Osteocyte (in vitro differentiated cells): ENCODE data around the gene PLD5. TPM values are rescaled to one million over a fixed set of nuclear protein-coding genes. Genes with fewer than 3 reads are reported as not detected.

Experiments
- DNase-seq: peaks from one replicate; pipeline ENCODE4 v3.0.0; 2021; ENCODE audit warnings: mixed read lengths; ENCODE audit not compliant: unreplicated experiment; ENCODE audit errors: extremely low spot score
- H3K27ac Mint-ChIP-seq: one replicate; pipeline ENCODE4 v1.8.0; 2021; ENCODE audit warnings: mild to moderate bottlenecking, mixed read lengths; ENCODE audit not compliant: unreplicated experiment
- H3K27me3 Mint-ChIP-seq: one replicate; pipeline ENCODE4 v1.8.0; 2021; ENCODE audit warnings: mixed read lengths; ENCODE audit not compliant: unreplicated experiment
- H3K36me3 Mint-ChIP-seq: one replicate; pipeline ENCODE4 v1.8.0; 2021; ENCODE audit warnings: mixed read lengths; ENCODE audit not compliant: unreplicated experiment
- H3K4me1 Mint-ChIP-seq: one replicate; pipeline ENCODE4 v1.8.0; 2021; ENCODE audit warnings: mixed read lengths; ENCODE audit not compliant: unreplicated experiment
- H3K4me3 Mint-ChIP-seq: one replicate; pipeline ENCODE4 v1.8.0; 2021; ENCODE audit warnings: mild to moderate bottlenecking, moderate library complexity, mixed read lengths; ENCODE audit not compliant: unreplicated experiment
- H3K9me3 Mint-ChIP-seq: one replicate; pipeline ENCODE4 v1.8.0; 2021; ENCODE audit warnings: mixed read lengths; ENCODE audit not compliant: unreplicated experiment
- total RNA-seq: library from RNA; stranded (reverse); gene quantifications from 2 replicates; pipeline ENCODE4 v1.2.1, GENCODE V29; 2021
- TF ChIP-seq, protein P1 (sequence below): fragments of 200-600 bp; sonication (generic); IDR thresholded peaks from 2 replicates; pipeline ENCODE4 v1.5.0; 2021; ENCODE audit warnings: antibody characterized with exemption, mild to moderate bottlenecking, moderate library complexity

Gene PLD5
- total RNA-seq, 1 donor from 2014 or later = not detected

GRCh38 chr1:242178436-242178835 is 346.1 kb downstream of the PLD5 start:
- H3K4me1 Mint-ChIP-seq = no peaks in the 10 kb centered on the region
- no peak overlapping the region for H3K27ac Mint-ChIP-seq
- no peak overlapping the region for H3K4me3 Mint-ChIP-seq
- TF ChIP-seq, protein P1, sequence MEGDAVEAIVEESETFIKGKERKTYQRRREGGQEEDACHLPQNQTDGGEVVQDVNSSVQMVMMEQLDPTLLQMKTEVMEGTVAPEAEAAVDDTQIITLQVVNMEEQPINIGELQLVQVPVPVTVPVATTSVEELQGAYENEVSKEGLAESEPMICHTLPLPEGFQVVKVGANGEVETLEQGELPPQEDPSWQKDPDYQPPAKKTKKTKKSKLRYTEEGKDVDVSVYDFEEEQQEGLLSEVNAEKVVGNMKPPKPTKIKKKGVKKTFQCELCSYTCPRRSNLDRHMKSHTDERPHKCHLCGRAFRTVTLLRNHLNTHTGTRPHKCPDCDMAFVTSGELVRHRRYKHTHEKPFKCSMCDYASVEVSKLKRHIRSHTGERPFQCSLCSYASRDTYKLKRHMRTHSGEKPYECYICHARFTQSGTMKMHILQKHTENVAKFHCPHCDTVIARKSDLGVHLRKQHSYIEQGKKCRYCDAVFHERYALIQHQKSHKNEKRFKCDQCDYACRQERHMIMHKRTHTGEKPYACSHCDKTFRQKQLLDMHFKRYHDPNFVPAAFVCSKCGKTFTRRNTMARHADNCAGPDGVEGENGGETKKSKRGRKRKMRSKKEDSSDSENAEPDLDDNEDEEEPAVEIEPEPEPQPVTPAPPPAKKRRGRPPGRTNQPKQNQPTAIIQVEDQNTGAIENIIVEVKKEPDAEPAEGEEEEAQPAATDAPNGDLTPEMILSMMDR = no peak
- H3K9me3 Mint-ChIP-seq = peaks cover 13% of the 10 kb centered on the region
- DNase-seq = no peak
- H3K36me3 Mint-ChIP-seq = no peaks in the 10 kb centered on the region
- H3K27me3 Mint-ChIP-seq = no peaks in the 10 kb centered on the region

DNA sequence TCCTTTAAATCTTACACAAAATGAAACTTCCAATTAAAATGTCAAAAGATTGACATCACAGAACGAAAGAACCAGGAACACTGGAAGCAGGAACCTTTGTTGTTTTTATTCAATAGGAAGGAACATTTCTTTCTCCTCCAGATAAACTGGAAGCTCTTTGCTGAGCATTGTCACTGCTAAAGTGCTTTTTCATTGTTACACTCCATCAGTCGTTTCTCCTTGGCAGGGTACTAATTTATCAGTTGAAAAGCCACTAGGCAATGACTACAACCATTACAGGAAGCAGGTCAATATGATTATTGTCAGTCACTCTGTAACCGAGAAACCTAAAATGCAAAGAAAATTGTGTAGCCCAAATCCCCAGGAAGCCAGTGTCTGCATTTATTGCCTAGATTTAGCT is 362.4 kb downstream of the PLD5 start:
- peaks cover 7% of the 10 kb centered on the region for H3K9me3 Mint-ChIP-seq
- H3K4me1 Mint-ChIP-seq = no peaks in the 10 kb centered on the region
- no peaks in the 10 kb centered on the region for H3K27me3 Mint-ChIP-seq
- DNase-seq = no peak
- TF ChIP-seq, protein P1 = no peak
- H3K27ac Mint-ChIP-seq = no peak overlapping the region
- H3K4me3 Mint-ChIP-seq = no peak overlapping the region
- H3K36me3 Mint-ChIP-seq = no peaks in the 10 kb centered on the region

- Mint-ChIP-seq H3K36me3 (no peaks in the 10 kb centered on the region), H3K9me3 (peaks cover 5% of the 10 kb centered on the region), H3K27ac (no peak overlapping the region), H3K4me1 (no peaks in the 10 kb centered on the region), H3K4me3 (no peak overlapping the region), H3K27me3 (no peaks in the 10 kb centered on the region)
- DNase-seq = no peak
- TF ChIP-seq, protein P1 = no peak
Measured at GRCh38 chr1:242147096-242147976, 377.2 kb downstream of the PLD5 start.

DNA sequence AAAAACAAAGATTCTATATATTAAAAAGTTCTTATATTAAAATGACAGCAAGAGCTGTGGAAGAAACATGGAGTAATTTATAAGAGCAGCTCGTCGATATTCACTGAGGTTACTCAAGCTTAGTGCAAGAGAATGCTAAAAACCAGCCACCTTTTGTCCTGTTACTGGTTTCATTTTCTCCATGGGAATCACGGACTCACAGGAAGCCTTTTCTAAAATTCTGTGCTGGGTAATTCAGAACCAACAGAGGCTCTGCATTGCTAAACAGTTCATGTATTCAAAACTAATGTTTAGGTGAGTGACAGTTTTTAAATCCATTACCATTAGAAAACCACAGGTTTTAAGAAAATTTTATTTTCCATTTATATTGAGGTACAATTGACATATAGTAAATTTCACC is 377.8 kb downstream of the PLD5 start:
- Mint-ChIP-seq H3K27ac (no peak overlapping the region), H3K36me3 (no peaks in the 10 kb centered on the region), H3K27me3 (no peaks in the 10 kb centered on the region), H3K4me3 (no peak overlapping the region), H3K9me3 (peaks cover 5% of the 10 kb centered on the region), H3K4me1 (no peaks in the 10 kb centered on the region)
- DNase-seq = no peak
- TF ChIP-seq, protein P1 = no peak

DNA sequence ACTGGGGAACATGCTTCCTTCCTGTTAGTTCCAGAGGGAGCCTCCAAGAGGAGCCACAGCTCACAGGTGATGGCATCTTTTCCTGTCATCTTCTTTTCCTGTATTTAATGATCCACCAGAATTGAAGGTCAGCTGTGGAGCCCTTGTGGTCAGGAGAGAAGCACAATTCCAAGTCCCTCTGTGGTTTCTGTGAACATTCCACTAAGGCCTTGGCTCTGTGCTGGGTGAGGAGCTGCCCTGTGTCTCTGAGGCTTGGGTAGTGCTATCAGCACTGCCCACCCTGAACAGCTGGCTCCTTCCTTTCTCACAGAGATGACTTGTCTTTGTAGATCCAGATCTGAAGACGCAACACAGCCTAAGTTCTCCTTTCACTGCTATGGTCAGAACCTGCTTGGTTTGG is 383.7 kb downstream of the PLD5 start:
- no peaks in the 10 kb centered on the region for H3K9me3 Mint-ChIP-seq
- H3K27ac Mint-ChIP-seq = no peak overlapping the region
- TF ChIP-seq, protein P1 = no peak
- no peaks in the 10 kb centered on the region for H3K4me1 Mint-ChIP-seq
- DNase-seq = no peak
- no peak overlapping the region for H3K4me3 Mint-ChIP-seq
- no peaks in the 10 kb centered on the region for H3K36me3 Mint-ChIP-seq
- H3K27me3 Mint-ChIP-seq = no peaks in the 10 kb centered on the region
